MM.1S (cell line): ENCODE measurements around the gene TULP3.

Experiments
- DNase-seq: peaks from one replicate; pipeline ENCODE4 v3.0.0-alpha.2; 2015
- H2AFZ ChIP-seq: fragments of 300-600 bp; sonication (generic); 2 replicates; pipeline ENCODE4 v1.6.0; 2016; ENCODE audit warnings: antibody characterized with exemption, low read length
- H3F3A ChIP-seq: fragments of 300-600 bp; sonication (generic); 2 replicates; pipeline ENCODE4 v1.6.1; 2016; ENCODE audit warnings: mild to moderate bottlenecking, antibody characterized with exemption, low read length, moderate library complexity, mixed read lengths; ENCODE audit not compliant: insufficient read depth
- H3K27ac ChIP-seq: fragments of 300-600 bp; sonication (generic); 2 replicates; pipeline ENCODE4 v1.5.1; 2016; ENCODE audit warnings: mild to moderate bottlenecking, low read length
- H3K27me3 ChIP-seq: fragments of 300-600 bp; sonication (generic); replicated peaks from 2 replicates; pipeline ENCODE4 v1.6.0; 2016; ENCODE audit warnings: low read length; ENCODE audit not compliant: insufficient read depth
- H3K36me3 ChIP-seq: fragments of 300-600 bp; sonication (generic); replicated peaks from 2 replicates; pipeline ENCODE4 v1.6.1; 2016; ENCODE audit warnings: mild to moderate bottlenecking, low read length, mixed read lengths; ENCODE audit not compliant: insufficient read depth
- H3K4me1 ChIP-seq: fragments of 300-600 bp; sonication (generic); 2 replicates; pipeline ENCODE4 v1.6.1; 2016; ENCODE audit warnings: low read length, mixed read lengths
- H3K4me2 ChIP-seq: fragments of 300-600 bp; sonication (generic); 2 replicates; pipeline ENCODE4 v1.6.0; 2016; ENCODE audit warnings: low read depth, low read length
- H3K4me3 ChIP-seq: fragments of 300-600 bp; sonication (generic); 2 replicates; pipeline ENCODE4 v1.5.1; 2016; ENCODE audit warnings: low read length, mixed read lengths
- H3K79me2 ChIP-seq: fragments of 300-600 bp; sonication (generic); 2 replicates; pipeline ENCODE4 v1.6.1; 2016; ENCODE audit warnings: mixed run types, low read length, mixed read lengths
- H3K9ac ChIP-seq: fragments of 300-600 bp; sonication (generic); 2 replicates; pipeline ENCODE4 v1.6.1; 2016; ENCODE audit warnings: low read length, mixed read lengths
- H3K9me2 ChIP-seq: fragments of 300-600 bp; sonication (generic); replicated peaks from 2 replicates; pipeline ENCODE4 v1.6.1; 2016; ENCODE audit warnings: mild to moderate bottlenecking, low read length, mixed read lengths; ENCODE audit not compliant: insufficient read depth
- H3K9me3 ChIP-seq: fragments of 300-600 bp; sonication (generic); replicated peaks from 2 replicates; pipeline ENCODE4 v1.6.1; 2016; ENCODE audit warnings: mild to moderate bottlenecking, low read length, mixed read lengths; ENCODE audit not compliant: insufficient read depth
- H4K20me1 ChIP-seq: fragments of 300-600 bp; sonication (generic); 2 replicates; pipeline ENCODE4 v1.6.1; 2016; ENCODE audit warnings: mild to moderate bottlenecking, low read length, moderate library complexity, mixed read lengths; ENCODE audit not compliant: insufficient read depth
- CTCF ChIP-seq: fragments of 300-600 bp; sonication (generic); IDR thresholded peaks from 2 replicates; pipeline ENCODE4 v1.5.1; 2016; ENCODE audit warnings: antibody characterized with exemption, low read length, mixed read lengths
- EZH2 ChIP-seq: fragments of 300-600 bp; sonication (generic); optimal IDR thresholded peaks from 2 replicates; pipeline ENCODE3; 2017; ENCODE audit warnings: low read depth, mild to moderate bottlenecking, antibody characterized with exemption, low read length, mixed read lengths
- EZH2phosphoT487 ChIP-seq: fragments of 300-600 bp; sonication (generic); IDR thresholded peaks from 2 replicates; pipeline ENCODE4 v1.6.1; 2018; ENCODE audit warnings: antibody characterized with exemption, low read length

TULP3 gene

DNA sequence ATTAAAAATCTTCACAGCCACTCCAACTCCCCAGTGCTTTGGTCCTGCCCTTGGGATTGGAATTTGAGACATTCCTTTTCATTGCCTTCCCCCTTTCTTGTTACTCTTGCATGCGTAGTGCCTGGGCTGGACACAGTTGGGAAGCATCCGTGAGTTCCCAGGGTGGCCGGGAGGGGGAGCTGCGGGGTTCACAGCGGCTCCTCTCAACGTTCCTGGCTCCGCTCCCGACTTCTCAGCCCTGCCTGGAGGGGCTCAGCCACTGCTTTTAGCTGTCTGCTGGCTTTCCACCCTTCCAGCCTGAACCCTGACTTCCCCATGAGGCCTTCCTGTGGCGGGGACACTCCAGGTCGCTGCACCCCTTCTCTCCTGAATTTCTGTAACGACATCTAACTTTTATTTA lies 37.1 kb upstream of the TULP3 start:
- Histone ChIP-seq H3K4me2 (no peak overlapping the region), H3K4me1 (no peaks in the 10 kb centered on the region), H3K36me3 (no peaks in the 10 kb centered on the region), H3K9ac (no peak overlapping the region), H3F3A (peaks cover 3% of the 10 kb centered on the region; the same call in 1 of the 2 replicates), H3K27ac (no peak overlapping the region), H3K9me2 (no peaks in the 10 kb centered on the region), H3K27me3 (no peaks in the 10 kb centered on the region), H2AFZ (no peak overlapping the region), H3K9me3 (no peaks in the 10 kb centered on the region), H3K4me3 (no peak overlapping the region), H4K20me1 (no peaks in the 10 kb centered on the region), H3K79me2 (no peaks in the 10 kb centered on the region)
- DNase-seq = no peak
- TF ChIP-seq CTCF = peak; percentile 38
- TF ChIP-seq EZH2phosphoT487 = no peak
- no peak for TF ChIP-seq EZH2

GRCh38 chr12:2854669-2855453 lies 35.8 kb upstream of the TULP3 start:
- Histone ChIP-seq H4K20me1 (no peaks in the 10 kb centered on the region), H2AFZ (no peak overlapping the region), H3K4me3 (no peak overlapping the region), H3K27ac (no peak overlapping the region), H3F3A (peaks cover 3% of the 10 kb centered on the region; the same call in 1 of the 2 replicates), H3K36me3 (no peaks in the 10 kb centered on the region), H3K4me2 (no peak overlapping the region), H3K9me2 (no peaks in the 10 kb centered on the region), H3K79me2 (no peaks in the 10 kb centered on the region), H3K27me3 (no peaks in the 10 kb centered on the region), H3K9me3 (no peaks in the 10 kb centered on the region), H3K9ac (no peak overlapping the region), H3K4me1 (no peaks in the 10 kb centered on the region)
- TF ChIP-seq EZH2 = no peak
- no peak for DNase-seq

- Histone ChIP-seq H3K9me2 (no peaks in the 10 kb centered on the region), H3K36me3 (no peaks in the 10 kb centered on the region), H3K79me2 (no peaks in the 10 kb centered on the region), H3K9me3 (no peaks in the 10 kb centered on the region), H3K27me3 (no peaks in the 10 kb centered on the region), H3K4me2 (no peak overlapping the region), H2AFZ (no peak overlapping the region), H3F3A (peaks cover 3% of the 10 kb centered on the region; the same call in 1 of the 2 replicates), H3K27ac (no peak overlapping the region), H3K4me3 (no peak overlapping the region), H3K4me1 (no peaks in the 10 kb centered on the region), H4K20me1 (no peaks in the 10 kb centered on the region), H3K9ac (no peak overlapping the region)
- no peak for DNase-seq
- TF ChIP-seq EZH2 (no peak), EZH2phosphoT487 (no peak), CTCF (no peak)
Observed at GRCh38 chr12:2855546-2855945, 35.1 kb upstream of the TULP3 start.

GRCh38 chr12:2856051-2856450 lies 34.6 kb upstream of the TULP3 start:
- no peak overlapping the region for H2AFZ ChIP-seq
- no peaks in the 10 kb centered on the region for H3K9me2 ChIP-seq
- no peak overlapping the region for H3K9ac ChIP-seq
- H3K27ac ChIP-seq = no peak overlapping the region
- no peaks in the 10 kb centered on the region for H3K4me1 ChIP-seq
- H4K20me1 ChIP-seq = no peaks in the 10 kb centered on the region
- no peaks in the 10 kb centered on the region for H3K79me2 ChIP-seq
- no peaks in the 10 kb centered on the region for H3K36me3 ChIP-seq
- DNase-seq = no peak
- TF ChIP-seq EZH2 (no peak), EZH2phosphoT487 (no peak), CTCF (no peak)
- H3K4me3 ChIP-seq = no peak overlapping the region
- H3F3A ChIP-seq = peaks cover 3% of the 10 kb centered on the region; the same call in 1 of the 2 replicates
- H3K27me3 ChIP-seq = no peaks in the 10 kb centered on the region
- no peaks in the 10 kb centered on the region for H3K9me3 ChIP-seq
- H3K4me2 ChIP-seq = no peak overlapping the region
